Inflammatory macrophage (primary cell): Measurements from ENCODE around the gene PPP1R14B.

Experiments
- DNase-seq, 2 donors: peaks; one replicate each; pipeline ENCODE4 v3.0.0-alpha.2; 2020 to 2022

PPP1R14B gene

DNA sequence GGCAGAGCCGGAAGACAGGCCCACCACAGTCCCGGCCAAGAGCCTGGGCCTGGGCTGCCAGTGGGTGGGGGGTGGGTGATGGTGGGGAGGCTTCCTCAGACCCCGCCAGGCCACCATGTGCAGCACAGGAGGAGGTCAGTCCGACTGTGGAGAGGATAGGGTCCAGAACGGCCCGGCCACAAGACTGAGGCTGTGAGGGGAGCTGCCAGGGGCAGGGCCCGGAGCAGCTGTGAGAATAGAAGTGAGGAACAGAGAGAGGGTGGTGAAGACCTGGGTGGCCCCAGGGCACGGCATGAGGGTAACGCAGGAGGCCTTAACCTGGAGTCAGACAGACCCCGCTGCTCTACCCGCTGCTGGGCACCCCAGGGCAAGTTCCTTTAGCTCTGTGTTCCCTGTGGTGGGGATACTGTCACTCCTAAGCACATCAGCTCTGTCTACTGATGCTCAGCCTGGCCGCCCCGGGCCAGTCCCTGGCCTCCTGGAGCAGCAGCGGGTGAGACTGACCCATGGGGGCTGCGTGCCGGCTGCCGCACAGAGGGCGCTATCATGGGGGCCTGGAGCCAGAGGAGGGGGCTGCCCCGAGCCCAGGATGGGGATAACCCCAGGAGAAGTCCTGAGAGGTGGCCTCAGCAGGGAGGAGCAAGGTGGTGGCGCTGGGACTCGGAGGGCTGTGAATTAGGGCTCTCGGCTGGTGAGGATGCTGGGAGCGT, 38.5 kb downstream of the PPP1R14B start:
- DNase-seq, result no peak

- DNase-seq, result peak; percentile 89 to 95
These were observed 39.3 kb downstream of the PPP1R14B start for GRCh38 chr11:64207256-64208085.

GRCh38 chr11:64206457-64207255, 40.1 kb downstream of the PPP1R14B start, which contains the start of gene FERMT3:
Gene FERMT3, plus strand, starts transcription at chr11:64206721. Its CDS starts 644 bp downstream, at chr11:64207365.
- DNase-seq, result peak; percentile 84 to 94

GRCh38 chr11:64204464-64204989, 42.2 kb downstream of the PPP1R14B start:
- peak; percentile 91 to 92 for DNase-seq

- DNase-seq, result no peak
These were observed 42.7 kb downstream of the PPP1R14B start for GRCh38 chr11:64204080-64204440.

GRCh38 chr11:64203421-64204079, 43.2 kb downstream of the PPP1R14B start:
- DNase-seq, result no peak

DNA sequence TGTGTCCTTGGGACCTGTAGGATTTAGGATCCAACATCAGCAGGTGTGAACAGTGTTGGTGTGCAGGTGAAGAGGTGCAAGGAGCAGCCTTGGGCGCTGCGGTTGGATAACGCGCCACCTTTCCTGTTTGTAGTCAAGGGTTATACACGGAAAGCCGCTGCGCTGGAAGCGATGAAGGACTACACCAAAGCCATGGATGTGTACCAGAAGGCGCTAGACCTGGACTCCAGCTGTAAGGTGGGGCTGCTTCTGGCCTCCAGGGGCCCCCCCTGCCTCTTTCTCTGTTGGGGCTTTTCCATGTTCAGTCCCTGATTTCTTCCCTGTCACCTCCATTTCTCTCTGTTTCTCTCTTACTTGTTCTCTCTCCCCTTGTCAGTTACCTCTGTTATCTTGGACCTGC, 43.8 kb downstream of the PPP1R14B start:
- DNase-seq, result no peak

DNA sequence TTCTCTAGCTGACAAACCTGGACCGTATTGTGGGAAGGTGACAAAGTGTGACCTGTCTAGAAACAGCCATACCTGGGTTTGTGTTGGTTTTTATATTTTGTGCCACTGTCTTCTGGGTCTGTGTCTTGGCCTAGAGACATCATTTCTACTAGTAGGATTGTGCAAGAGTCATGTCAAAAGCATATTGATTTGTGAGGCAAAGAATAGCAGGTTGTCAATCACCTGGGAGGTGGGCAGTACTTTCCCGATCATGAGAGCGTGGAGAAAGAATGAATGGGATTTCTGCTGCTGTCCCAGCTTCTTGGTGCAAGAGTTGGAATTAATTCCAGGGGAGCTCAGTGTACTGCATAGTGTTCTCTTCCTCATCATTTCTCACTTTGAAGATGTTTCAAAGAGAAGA, 45.2 kb downstream of the PPP1R14B start:
- DNase-seq, result no peak

DNA sequence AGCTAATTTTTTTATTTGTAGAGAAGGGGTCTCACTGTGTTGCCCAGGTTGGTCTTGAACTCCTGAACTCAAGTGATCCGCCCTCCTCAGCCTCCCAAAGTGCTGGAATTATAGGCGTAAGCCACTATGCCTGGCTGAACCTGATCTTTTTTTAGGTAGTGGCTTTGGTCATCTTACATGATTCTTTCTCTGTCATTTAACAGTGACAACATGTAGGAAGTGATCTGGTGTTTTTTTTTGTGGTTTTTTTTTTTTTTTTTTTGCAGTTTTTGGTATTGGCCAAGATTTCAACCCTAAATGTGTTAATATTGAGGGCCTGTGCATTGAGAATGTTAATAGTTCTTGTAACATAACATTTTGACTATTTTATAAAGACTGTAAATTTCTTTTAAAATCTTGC, 48.2 kb downstream of the PPP1R14B start:
- peak; percentile 60 to 83 for DNase-seq

GRCh38 chr11:64196626-64197025, 50.1 kb downstream of the PPP1R14B start:
- DNase-seq, result peak; percentile 88 to 97
